HG03196 (cell line): Measurements from ENCODE around the gene BOLL.
A peak's percentile ranks its signal among the peaks of the same experiment; 100 is the strongest.
"Not testable (repeated sequence)": the region's sequence is repeated elsewhere in the genome, so short reads cannot be mapped to it uniquely, and the experiment has no call there.

Experiments
- ATAC-seq: cut with Tn5 transposase; IDR thresholded peaks from one replicate; pipeline ENCODE4 v1.9.1; 2021; ENCODE audit not compliant: unreplicated experiment

BOLL gene

GRCh38 chr2:197707316-197708213 is 77.6 kb downstream of the BOLL start:
- ATAC-seq: no peak

GRCh38 chr2:197706839-197707207 is 78.3 kb downstream of the BOLL start:
- no peak for ATAC-seq

- ATAC-seq: no peak
These were observed 78.9 kb downstream of the BOLL start for GRCh38 chr2:197705912-197706838.

- peak; percentile 83 for ATAC-seq
These were observed 79.8 kb downstream of the BOLL start, which contains the start of gene MARS2 for GRCh38 chr2:197705121-197705911. Gene MARS2, plus strand, starts transcription at chr2:197705369. Its CDS starts 37 bp downstream, at chr2:197705406.

- ATAC-seq: peak; percentile 28
These were observed 80.5 kb downstream of the BOLL start for GRCh38 chr2:197704434-197705120.

- ATAC-seq: no peak
These were observed 84.2 kb downstream of the BOLL start for GRCh38 chr2:197700960-197701359.

- not testable (repeated sequence) for ATAC-seq
These were observed 85.4 kb downstream of the BOLL start for GRCh38 chr2:197699724-197700123.

- not testable (repeated sequence) for ATAC-seq
These were observed 88.5 kb downstream of the BOLL start for GRCh38 chr2:197696571-197696970.

GRCh38 chr2:197695971-197696370 is 89.1 kb downstream of the BOLL start:
- not testable (repeated sequence) for ATAC-seq

- not testable (repeated sequence) for ATAC-seq
These were observed 89.9 kb downstream of the BOLL start for GRCh38 chr2:197695206-197695605.

- no peak for ATAC-seq
These were observed 107.6 kb downstream of the BOLL start for GRCh38 chr2:197677483-197677882.

- no peak for ATAC-seq
These were observed 108.1 kb downstream of the BOLL start for GRCh38 chr2:197677056-197677455.
